ENCODE measurements around the gene SAMD10.

- TF ChIP-seq EZH2 (IDR thresholded peaks at IDR 0.05) (no peak), POLR2AphosphoS5 (IDR thresholded peaks at IDR 0.05; ENCODE audit: borderline replicate concordance, low read depth, low read length) (no peak)
These were observed 21.5 kb upstream of the SAMD10 start for GRCh38 chr20:64000906-64001305.

Data from SK-N-MC (cell line).